ENCODE results near the gene AMBRA1. TPM values are rescaled to one million over a fixed set of nuclear protein-coding genes. Genes with fewer than 3 reads are reported as not detected.

The AMBRA1 gene
- total and polyA plus RNA-seq, 2 donors from 2014 or later, result 8.0 to 32.6 TPM

DNA sequence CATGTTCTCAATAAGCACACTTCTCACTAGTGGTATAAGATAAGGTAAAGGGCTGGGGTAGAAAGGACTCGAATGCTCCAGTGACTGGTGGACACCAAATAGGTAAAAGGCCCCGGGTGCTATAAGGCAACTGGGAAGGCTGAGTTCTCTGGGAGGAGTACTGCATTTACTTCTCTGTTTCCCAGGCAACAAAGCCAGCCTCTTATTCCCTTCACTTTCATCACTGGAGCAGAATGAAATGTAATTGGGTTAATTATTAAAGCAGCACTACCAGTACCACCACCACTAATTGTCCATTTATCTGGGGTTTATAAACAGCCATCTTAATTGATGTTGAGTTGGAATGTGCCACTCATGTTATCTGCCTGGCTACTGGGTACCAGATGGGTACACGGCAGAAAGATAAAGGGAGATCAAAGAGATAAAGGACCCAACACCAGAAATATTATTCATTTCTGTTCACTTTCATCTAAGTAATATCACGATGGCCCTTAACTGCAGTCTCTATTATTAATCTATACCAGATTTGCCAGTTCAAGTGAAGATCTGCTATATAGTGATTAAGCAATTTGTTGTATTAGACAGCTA lies 107.9 kb downstream of the AMBRA1 start:
- intact Hi-C loops (cut with DNase I), result no loop called here
- FAIRE-seq (no peak), DNase-seq (peak in 4 of 5 donors; percentile 38 to 84 (median 65))
- no peaks in the 10 kb centered on the region for H3K36me3 ChIP-seq (ENCODE audit: control insufficient read depth in 2 of 3, insufficient read depth in 3 of 3, low read length in 3 of 3)
- H3K4me3 ChIP-seq (ENCODE audit: low read length in 3 of 3), result no peak overlapping the region
- no peaks in the 10 kb centered on the region for H3K9me3 ChIP-seq (ENCODE audit: control insufficient read depth in 2 of 3, insufficient read depth in 1 of 3, low read length in 3 of 3)
- H3K4me1 ChIP-seq (ENCODE audit: control insufficient read depth in 2 of 3, insufficient read depth in 2 of 3, low read depth in 1 of 3, low read length in 3 of 3), result peaks cover 3 to 8% (median 5%) of the 10 kb centered on the region in 3 donors
- H3K9ac ChIP-seq (ENCODE audit: low read length in 3 of 3), result no peak overlapping the region
- no peaks in the 10 kb centered on the region for H3K27me3 ChIP-seq (ENCODE audit: control insufficient read depth, insufficient read depth, low read length)
- TF ChIP-seq, protein P1, sequence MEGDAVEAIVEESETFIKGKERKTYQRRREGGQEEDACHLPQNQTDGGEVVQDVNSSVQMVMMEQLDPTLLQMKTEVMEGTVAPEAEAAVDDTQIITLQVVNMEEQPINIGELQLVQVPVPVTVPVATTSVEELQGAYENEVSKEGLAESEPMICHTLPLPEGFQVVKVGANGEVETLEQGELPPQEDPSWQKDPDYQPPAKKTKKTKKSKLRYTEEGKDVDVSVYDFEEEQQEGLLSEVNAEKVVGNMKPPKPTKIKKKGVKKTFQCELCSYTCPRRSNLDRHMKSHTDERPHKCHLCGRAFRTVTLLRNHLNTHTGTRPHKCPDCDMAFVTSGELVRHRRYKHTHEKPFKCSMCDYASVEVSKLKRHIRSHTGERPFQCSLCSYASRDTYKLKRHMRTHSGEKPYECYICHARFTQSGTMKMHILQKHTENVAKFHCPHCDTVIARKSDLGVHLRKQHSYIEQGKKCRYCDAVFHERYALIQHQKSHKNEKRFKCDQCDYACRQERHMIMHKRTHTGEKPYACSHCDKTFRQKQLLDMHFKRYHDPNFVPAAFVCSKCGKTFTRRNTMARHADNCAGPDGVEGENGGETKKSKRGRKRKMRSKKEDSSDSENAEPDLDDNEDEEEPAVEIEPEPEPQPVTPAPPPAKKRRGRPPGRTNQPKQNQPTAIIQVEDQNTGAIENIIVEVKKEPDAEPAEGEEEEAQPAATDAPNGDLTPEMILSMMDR (IDR thresholded peaks at IDR 0.05; ENCODE audit: borderline replicate concordance, extremely low read depth, insufficient read depth), result no peak
- H3K27ac ChIP-seq (ENCODE audit: low read depth in 2 of 2, low read length in 2 of 2), result no peak overlapping the region

DNA sequence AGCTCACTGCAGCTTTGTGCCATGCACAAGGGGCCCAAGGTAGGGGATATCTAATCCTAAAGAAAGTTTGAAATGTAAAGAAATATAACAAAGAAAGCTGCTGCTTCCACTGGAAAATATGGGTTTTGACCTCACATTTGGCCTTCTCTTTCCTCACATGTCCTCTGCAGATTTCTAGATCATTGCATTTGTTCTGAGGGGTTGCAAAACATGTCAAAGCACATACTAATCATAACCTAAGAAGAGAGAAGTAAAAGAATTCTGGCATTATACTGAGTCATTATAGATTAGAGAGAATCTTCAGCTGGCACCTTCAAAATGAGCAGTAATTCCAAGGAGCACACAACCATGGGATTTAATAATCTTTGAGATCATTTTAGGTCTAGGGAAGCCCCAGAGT lies 109.7 kb downstream of the AMBRA1 start:
- TF ChIP-seq, protein P1 (IDR thresholded peaks at IDR 0.05; ENCODE audit: borderline replicate concordance, extremely low read depth, insufficient read depth), result no peak
- Histone ChIP-seq H3K36me3 (ENCODE audit: control insufficient read depth in 2 of 3, insufficient read depth in 3 of 3, low read length in 3 of 3) (no peaks in the 10 kb centered on the region), H3K9me3 (ENCODE audit: control insufficient read depth in 2 of 3, insufficient read depth in 1 of 3, low read length in 3 of 3) (no peaks in the 10 kb centered on the region), H3K9ac (ENCODE audit: low read length in 3 of 3) (no peak overlapping the region), H3K4me3 (ENCODE audit: low read length in 3 of 3) (no peak overlapping the region), H3K27ac (ENCODE audit: low read depth in 2 of 2, low read length in 2 of 2) (no peak overlapping the region), H3K27me3 (ENCODE audit: control insufficient read depth, insufficient read depth, low read length) (no peaks in the 10 kb centered on the region), H3K4me1 (ENCODE audit: control insufficient read depth in 2 of 3, insufficient read depth in 2 of 3, low read depth in 1 of 3, low read length in 3 of 3) (peaks cover 0 to 8% (median 3%) of the 10 kb centered on the region in 3 donors)
- FAIRE-seq (no peak), DNase-seq (no peak)
- intact Hi-C loops (cut with DNase I), result no loop called here

DNA sequence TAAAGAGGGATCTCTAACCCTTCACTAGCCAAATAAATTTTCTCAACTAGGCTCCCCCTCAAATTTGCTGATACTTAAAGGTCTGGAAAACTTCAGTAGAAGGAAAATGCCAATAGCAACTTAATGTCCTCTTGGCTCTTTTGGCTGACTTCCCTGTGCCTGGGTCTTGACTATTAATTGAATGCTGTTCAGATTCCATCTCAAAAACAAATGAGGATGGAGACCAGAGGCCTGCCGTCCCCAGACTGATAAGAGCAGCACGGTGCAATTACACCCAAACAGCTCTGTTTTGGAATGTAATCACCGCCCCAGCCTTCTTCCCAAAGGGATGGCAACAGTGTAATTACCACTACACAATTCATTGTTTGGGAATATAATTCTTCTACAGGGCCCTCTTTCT lies 112.9 kb downstream of the AMBRA1 start:
- no peak overlapping the region for H3K4me3 ChIP-seq (ENCODE audit: low read length in 3 of 3)
- intact Hi-C loops (cut with DNase I), result no loop called here
- no peaks in the 10 kb centered on the region for H3K36me3 ChIP-seq (ENCODE audit: control insufficient read depth in 2 of 3, insufficient read depth in 3 of 3, low read length in 3 of 3)
- H3K9me3 ChIP-seq (ENCODE audit: control insufficient read depth in 2 of 3, insufficient read depth in 1 of 3, low read length in 3 of 3), result no peaks in the 10 kb centered on the region
- FAIRE-seq (no peak), DNase-seq (no peak)
- TF ChIP-seq, protein P1 (IDR thresholded peaks at IDR 0.05; ENCODE audit: borderline replicate concordance, extremely low read depth, insufficient read depth), result no peak
- H3K9ac ChIP-seq (ENCODE audit: low read length in 3 of 3), result no peak overlapping the region
- peaks cover 0 to 3% (median 0%) of the 10 kb centered on the region in 3 donors for H3K4me1 ChIP-seq (ENCODE audit: control insufficient read depth in 2 of 3, insufficient read depth in 2 of 3, low read depth in 1 of 3, low read length in 3 of 3)
- no peak overlapping the region for H3K27ac ChIP-seq (ENCODE audit: low read depth in 2 of 2, low read length in 2 of 2)
- H3K27me3 ChIP-seq (ENCODE audit: control insufficient read depth, insufficient read depth, low read length), result no peaks in the 10 kb centered on the region
